OCI-LY3 (cell line): ENCODE measurements around the gene DRD2.

ENCODE experiments used
- H2AFZ ChIP-seq: fragments of 200-600, 300-600 bp; shearing (Covaris generic); 2 replicates; pipeline ENCODE4 v1.6.0; 2014; ENCODE audit warnings: antibody characterized with exemption, low read depth, low read length
- H3K27ac ChIP-seq: fragments of 200-600, 300-600 bp; sonication (generic); 2 replicates; pipeline ENCODE4 v1.5.1; 2014; ENCODE audit warnings: mild to moderate bottlenecking, low read length, moderate library complexity, mixed read lengths
- H3K27me3 ChIP-seq: fragments of 200-600, 300-600 bp; sonication (generic); 2 replicates; pipeline ENCODE4 v1.6.1; 2014; ENCODE audit warnings: low read depth, low read length, mixed read lengths
- H3K36me3 ChIP-seq: fragments of 200-600, 300-600 bp; sonication (generic); replicated peaks from 2 replicates; pipeline ENCODE3; 2014; ENCODE audit warnings: low read depth, low read length, mixed read lengths
- H3K4me1 ChIP-seq: fragments of 300-600, 200-600 bp; sonication (generic); 2 replicates; pipeline ENCODE4 v1.6.1; 2014; ENCODE audit warnings: low read length, mixed read lengths
- H3K4me2 ChIP-seq: fragments of 200-600, 300-600 bp; sonication (generic); 2 replicates; pipeline ENCODE4 v1.6.1; 2014; ENCODE audit warnings: low read length, mixed read lengths
- H3K4me3 ChIP-seq: fragments of 300-600, 200-600 bp; sonication (generic); 2 replicates; pipeline ENCODE4 v1.5.1; 2014; ENCODE audit warnings: antibody characterized with exemption, mild to moderate bottlenecking, low read length, moderate library complexity
- H3K79me2 ChIP-seq: fragments of 300-600, 200-600 bp; shearing (Covaris generic); 2 replicates; pipeline ENCODE4 v1.6.1; 2014; ENCODE audit warnings: mild to moderate bottlenecking, low read length, mixed read lengths
- H3K9ac ChIP-seq: fragments of 300-600, 200-600 bp; shearing (Covaris generic); 2 replicates; pipeline ENCODE4 v1.6.0; 2014; ENCODE audit warnings: mild to moderate bottlenecking, low read length, moderate library complexity
- H3K9me3 ChIP-seq: fragments of 200-600, 300-600 bp; shearing (Covaris generic); 2 replicates; pipeline ENCODE4 v1.6.1; 2014; ENCODE audit warnings: low read length, mixed read lengths; ENCODE audit not compliant: insufficient read depth
- H4K20me1 ChIP-seq: fragments of 200-600, 300-600 bp; sonication (generic); 2 replicates; pipeline ENCODE4 v1.6.1; 2016; ENCODE audit warnings: low read length, mixed read lengths; ENCODE audit not compliant: insufficient read depth
- CTCF ChIP-seq: fragments of 200-600, 300-600 bp; sonication (generic); IDR thresholded peaks from 2 replicates; pipeline ENCODE4 v1.5.1; 2014; ENCODE audit warnings: antibody characterized with exemption, low read length, low read depth
- EZH2phosphoT487 ChIP-seq: fragments of 200-600 bp; shearing (Covaris generic); IDR thresholded peaks from 2 replicates; pipeline ENCODE4 v1.6.1; 2018; ENCODE audit warnings: antibody characterized with exemption, mixed run types, low read depth

DRD2 gene

GRCh38 chr11:113415343-113415742, 59.9 kb downstream of the DRD2 start:
- H3K36me3 ChIP-seq: no peaks in the 10 kb centered on the region
- TF ChIP-seq EZH2phosphoT487 (no peak), CTCF (no peak)

GRCh38 chr11:113412675-113413074, 62.5 kb downstream of the DRD2 start:
- Histone ChIP-seq H3K27ac (no peak overlapping the region), H3K79me2 (no peaks in the 10 kb centered on the region), H3K4me3 (no peak overlapping the region), H3K27me3 (0 out of 2 replicates have a peak, but pooled peaks cover 8% of the 10 kb centered on the region), H3K4me1 (no peaks in the 10 kb centered on the region), H4K20me1 (no peaks in the 10 kb centered on the region), H3K4me2 (no peak overlapping the region), H3K36me3 (no peaks in the 10 kb centered on the region), H2AFZ (no peak overlapping the region), H3K9me3 (no peaks in the 10 kb centered on the region), H3K9ac (no peak overlapping the region)
- TF ChIP-seq EZH2phosphoT487 (no peak), CTCF (no peak)

More at GRCh38 chr11:113415343-113415742, 59.9 kb downstream of the DRD2 start:
- H3K79me2 ChIP-seq: no peaks in the 10 kb centered on the region
- no peak overlapping the region for H3K4me2 ChIP-seq
- H3K27me3 ChIP-seq: 0 out of 2 replicates have a peak, but pooled peaks cover 8% of the 10 kb centered on the region
- H3K4me3 ChIP-seq: no peak overlapping the region
- H3K9ac ChIP-seq: no peak overlapping the region
- H3K4me1 ChIP-seq: no peaks in the 10 kb centered on the region
- H3K9me3 ChIP-seq: no peaks in the 10 kb centered on the region
- H3K27ac ChIP-seq: no peak overlapping the region
- no peak overlapping the region for H2AFZ ChIP-seq
- no peaks in the 10 kb centered on the region for H4K20me1 ChIP-seq

DNA sequence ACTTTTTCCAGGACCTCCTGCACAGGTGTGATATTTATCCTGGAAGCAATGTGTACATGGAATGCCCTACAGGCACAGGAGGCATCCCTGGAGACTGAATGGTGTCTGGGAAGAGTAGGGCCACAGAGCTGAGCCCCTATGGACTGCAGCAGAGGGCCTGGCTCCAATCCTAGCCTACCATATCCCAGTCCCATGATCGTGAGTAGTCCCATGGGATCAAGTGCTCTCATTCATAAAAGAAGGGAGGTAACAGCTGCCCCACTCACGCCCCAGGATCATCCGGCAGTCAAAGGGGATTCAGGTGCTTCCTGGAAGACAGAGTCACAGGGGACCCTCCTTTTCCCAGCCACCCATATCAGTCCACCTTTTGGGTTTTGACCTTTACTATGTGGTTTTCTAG, 63.7 kb downstream of the DRD2 start:
- Histone ChIP-seq H3K36me3 (no peaks in the 10 kb centered on the region), H3K4me1 (no peaks in the 10 kb centered on the region), H3K79me2 (no peaks in the 10 kb centered on the region), H3K27me3 (0 out of 2 replicates have a peak, but pooled peaks cover 8% of the 10 kb centered on the region), H4K20me1 (no peaks in the 10 kb centered on the region), H3K9ac (no peak overlapping the region), H3K4me3 (no peak overlapping the region), H3K9me3 (no peaks in the 10 kb centered on the region), H3K4me2 (no peak overlapping the region), H2AFZ (no peak overlapping the region), H3K27ac (no peak overlapping the region)
- TF ChIP-seq EZH2phosphoT487 (no peak), CTCF (no peak)

DNA sequence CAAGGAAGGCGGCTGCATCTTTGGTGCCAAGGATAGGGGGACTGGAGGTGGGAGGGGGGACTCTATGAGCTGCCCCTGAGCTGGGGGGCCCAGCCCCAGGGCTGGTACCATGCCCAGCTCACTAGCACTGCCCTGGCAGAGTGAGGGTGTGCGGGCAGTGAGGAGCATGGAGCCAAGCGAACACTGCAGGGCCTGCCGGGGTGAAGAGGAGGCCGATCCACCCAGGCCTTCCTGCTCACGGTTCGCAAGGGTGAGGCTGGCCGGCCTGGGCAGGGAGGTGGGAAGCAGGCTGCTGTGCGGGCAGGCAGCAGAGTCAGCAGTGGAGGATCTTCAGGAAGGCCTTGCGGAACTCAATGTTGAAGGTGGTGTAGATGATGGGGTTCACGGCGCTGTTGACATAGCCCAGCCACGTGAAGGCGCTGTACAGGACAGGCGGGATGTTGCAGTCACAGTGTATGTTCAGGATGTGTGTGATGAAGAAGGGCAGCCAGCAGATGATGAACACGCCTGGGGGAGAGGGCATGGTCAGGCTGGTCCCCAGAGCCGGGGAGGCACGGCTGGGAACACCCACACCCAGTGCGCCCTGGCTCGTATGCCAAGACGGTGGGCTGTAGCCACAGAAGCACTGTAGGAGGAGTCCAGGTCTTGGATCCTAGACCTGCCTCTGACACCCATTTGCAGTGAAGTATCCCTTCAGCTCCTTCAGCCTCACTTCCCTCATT, 64.6 kb downstream of the DRD2 start:
- H3K36me3 ChIP-seq: no peaks in the 10 kb centered on the region
- H3K27me3 ChIP-seq: 0 out of 2 replicates have a peak, but pooled peaks cover 8% of the 10 kb centered on the region
- no peaks in the 10 kb centered on the region for H3K9me3 ChIP-seq
- TF ChIP-seq CTCF: no peak
- TF ChIP-seq EZH2phosphoT487: no peak
- no peaks in the 10 kb centered on the region for H3K4me1 ChIP-seq
- no peaks in the 10 kb centered on the region for H4K20me1 ChIP-seq
- H3K4me3 ChIP-seq: no peak overlapping the region
- H3K4me2 ChIP-seq: no peak overlapping the region
- H2AFZ ChIP-seq: no peak overlapping the region
- H3K27ac ChIP-seq: no peak overlapping the region
- H3K9ac ChIP-seq: no peak overlapping the region
- no peaks in the 10 kb centered on the region for H3K79me2 ChIP-seq
